ENCODE measurements around the gene LARP4.

DNA sequence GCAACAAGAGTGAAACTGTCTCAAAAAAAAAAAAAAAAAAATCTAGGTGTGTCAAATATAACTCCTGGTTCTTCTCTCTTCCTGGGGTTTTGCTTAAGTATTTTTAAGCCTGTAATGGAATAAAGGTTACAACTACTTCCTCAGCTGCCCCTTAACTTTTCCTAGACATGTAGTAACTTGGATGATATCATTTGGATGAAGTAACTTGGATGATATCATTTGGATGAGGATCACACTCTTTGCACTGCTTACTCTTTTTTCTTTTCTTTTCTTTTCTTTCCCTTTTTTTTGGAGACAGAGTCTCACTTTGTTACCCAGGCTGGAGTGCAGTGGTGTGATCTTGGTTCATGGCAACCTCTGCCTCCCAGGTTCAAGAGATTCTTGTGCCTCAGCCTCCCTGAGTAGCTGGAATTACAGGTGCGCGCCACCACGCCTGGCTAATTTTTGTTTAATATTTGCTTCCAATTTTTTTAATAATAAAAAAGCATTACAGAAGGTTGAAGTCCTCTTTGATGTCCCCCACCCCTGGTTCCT is 3.5 kb upstream of the LARP4 start:
- no peak for TF ChIP-seq RAD21 (IDR thresholded peaks at IDR 0.05; ENCODE audit: low read depth)
- TF ChIP-seq MAX (IDR thresholded peaks at IDR 0.05), result no peak
- no peak for TF ChIP-seq EP300 (IDR thresholded peaks at IDR 0.05; ENCODE audit: borderline replicate concordance)
- no peak for TF ChIP-seq YY1 (IDR thresholded peaks at IDR 0.05; ENCODE audit: low read depth)
- TF ChIP-seq REST (IDR thresholded peaks at IDR 0.05; ENCODE audit: low read depth), result no peak
- TF ChIP-seq TCF12 (IDR thresholded peaks at IDR 0.05; ENCODE audit: low read depth), result no peak
- TF ChIP-seq ZBTB7A (IDR thresholded peaks at IDR 0.05; ENCODE audit: low read depth), result no peak
- TF ChIP-seq CREB1 (IDR thresholded peaks at IDR 0.05; ENCODE audit: low read depth), result no peak
- TF ChIP-seq TAF1 (IDR thresholded peaks at IDR 0.05; ENCODE audit: low read depth), result no peak
- no peak for TF ChIP-seq EGR1 (IDR thresholded peaks at IDR 0.05)
- TF ChIP-seq CEBPB (IDR thresholded peaks at IDR 0.05), result no peak
- TF ChIP-seq NFIC (IDR thresholded peaks at IDR 0.05), result no peak
- TF ChIP-seq FOXM1 (IDR thresholded peaks at IDR 0.05; ENCODE audit: borderline replicate concordance, low read depth), result no peak

Measured in Ishikawa (cell line).